DMS53 treated with DMSO at 0.1 percent for 48 hours (cell line): Measurements from ENCODE around the gene OS9.

Experiments
- DNase-seq: peaks from one replicate; lab custom pipeline; 2025; ENCODE audit not compliant: unreplicated experiment; lab: John Stamatoyannopoulos, UW

Gene OS9

GRCh38 chr12:57735952-57736740 is 42.2 kb downstream of the OS9 start:
- peak; percentile 61 for DNase-seq

- DNase-seq = peak; percentile 48
These were observed 43.0 kb downstream of the OS9 start for GRCh38 chr12:57736741-57737466.

- no peak for DNase-seq
These were observed 43.8 kb downstream of the OS9 start for GRCh38 chr12:57737467-57738460.

GRCh38 chr12:57738661-57739237 is 44.8 kb downstream of the OS9 start, which contains the start of gene AGAP2:
TSS of gene AGAP2 (minus strand) at chr12:57738742. CDS start at chr12:57738246, 496 bp downstream.
- no peak for DNase-seq

- DNase-seq = no peak
These were observed 45.5 kb downstream of the OS9 start for GRCh38 chr12:57739387-57739786.

- DNase-seq = no peak
These were observed 46.1 kb downstream of the OS9 start for GRCh38 chr12:57739914-57740538.

- no peak for DNase-seq
These were observed 46.9 kb downstream of the OS9 start for GRCh38 chr12:57740656-57741412.

GRCh38 chr12:57741413-57741789 is 47.5 kb downstream of the OS9 start:
- DNase-seq = no peak

GRCh38 chr12:57741844-57742738 is 48.2 kb downstream of the OS9 start:
- DNase-seq = no peak

GRCh38 chr12:57743769-57744168 is 49.8 kb downstream of the OS9 start:
- no peak for DNase-seq

GRCh38 chr12:57744194-57744776 is 50.4 kb downstream of the OS9 start:
- DNase-seq = peak; percentile 69

- DNase-seq = peak; percentile 99
These were observed 51.0 kb downstream of the OS9 start, which contains the start of gene TSPAN31 for GRCh38 chr12:57744777-57745484. TSS of gene TSPAN31 (plus strand) at chr12:57745039. CDS start at chr12:57745155, 116 bp downstream.

GRCh38 chr12:57745485-57745881 is 51.6 kb downstream of the OS9 start:
- no peak for DNase-seq

- DNase-seq = no peak
These were observed 52.1 kb downstream of the OS9 start for GRCh38 chr12:57746025-57746424.

- DNase-seq = no peak
These were observed 55.1 kb downstream of the OS9 start for GRCh38 chr12:57749061-57749460.

GRCh38 chr12:57750561-57751431 is 56.9 kb downstream of the OS9 start:
- no peak for DNase-seq

GRCh38 chr12:57751432-57751787 is 57.5 kb downstream of the OS9 start:
- no peak for DNase-seq
